Karpas-422 (cell line): ENCODE data around the gene AOC3. TPM values are rescaled to one million over a fixed set of nuclear protein-coding genes. Genes with fewer than 3 reads are reported as not detected.
"Not testable (repeated sequence)": the region's sequence is repeated elsewhere in the genome, so short reads cannot be mapped to it uniquely, and the experiment has no call there.

ENCODE experiments used
- DNase-seq: peaks from one replicate; pipeline ENCODE4 v3.0.0-alpha.2; 2015
- H2AFZ ChIP-seq: fragments of 200-600 bp; sonication (generic); 2 replicates; pipeline ENCODE4 v1.6.1; 2014; ENCODE audit warnings: antibody characterized with exemption, low read length, mixed read lengths
- H3K27ac ChIP-seq: fragments of 200-600 bp; sonication (generic); 2 replicates; pipeline ENCODE4 v1.5.1; 2014; ENCODE audit warnings: mild to moderate bottlenecking, low read length, moderate library complexity
- H3K27me3 ChIP-seq: fragments of 200-600 bp; sonication (generic); 2 replicates; pipeline ENCODE4 v1.6.1; 2014; ENCODE audit warnings: low read length, mixed read lengths
- H3K36me3 ChIP-seq: fragments of 200-600 bp; sonication (generic); 2 replicates; pipeline ENCODE4 v1.6.1; 2014; ENCODE audit warnings: low read length, mixed read lengths; ENCODE audit not compliant: insufficient read depth
- H3K4me1 ChIP-seq: fragments of 200-600 bp; sonication (generic); 2 replicates; pipeline ENCODE4 v1.6.1; 2014; ENCODE audit warnings: mild to moderate bottlenecking, low read length, mixed read lengths
- H3K4me2 ChIP-seq: fragments of 200-600 bp; sonication (generic); 2 replicates; pipeline ENCODE4 v1.6.1; 2014; ENCODE audit warnings: low read length, low read depth, mild to moderate bottlenecking; ENCODE audit not compliant: poor library complexity, severe bottlenecking
- H3K4me3 ChIP-seq: fragments of 200-600 bp; sonication (generic); 2 replicates; pipeline ENCODE4 v1.5.1; 2014; ENCODE audit warnings: mild to moderate bottlenecking, antibody characterized with exemption, low read length, mixed read lengths
- H3K79me2 ChIP-seq: fragments of 200-600 bp; sonication (generic); 2 replicates; pipeline ENCODE4 v1.6.1; 2014; ENCODE audit warnings: mild to moderate bottlenecking, low read length, mixed read lengths
- H3K9ac ChIP-seq: fragments of 200-600 bp; sonication (generic); 2 replicates; pipeline ENCODE4 v1.6.0; 2014; ENCODE audit warnings: low read length
- H3K9me2 ChIP-seq: fragments of 200-600 bp; sonication (generic), shearing (Covaris generic); replicated peaks from 2 replicates; pipeline ENCODE4 v1.6.0; 2014; ENCODE audit warnings: mild to moderate bottlenecking, low read length, moderate library complexity; ENCODE audit not compliant: insufficient read depth
- H3K9me3 ChIP-seq: fragments of 300-700, 200-600 bp; sonication (generic); 2 replicates; pipeline ENCODE4 v1.6.1; 2014; ENCODE audit warnings: low read length, mixed read lengths
- H4K20me1 ChIP-seq: fragments of 200-600 bp; sonication (generic); 2 replicates; pipeline ENCODE4 v1.6.1; 2014; ENCODE audit warnings: mild to moderate bottlenecking, antibody characterized with exemption, low read length, low read depth; ENCODE audit not compliant: insufficient read depth
- total RNA-seq: library from RNA; depleted of rRNA; stranded (reverse); fragments of >200 nt; shearing (Covaris generic); gene quantifications from 2 replicates; pipeline ENCODE4 v1.2.3, GENCODE V29; 2014; ENCODE audit warnings: low replicate concordance

Gene AOC3
- total RNA-seq, 1 experiment from 2014 or later = 0.19 TPM

DNA sequence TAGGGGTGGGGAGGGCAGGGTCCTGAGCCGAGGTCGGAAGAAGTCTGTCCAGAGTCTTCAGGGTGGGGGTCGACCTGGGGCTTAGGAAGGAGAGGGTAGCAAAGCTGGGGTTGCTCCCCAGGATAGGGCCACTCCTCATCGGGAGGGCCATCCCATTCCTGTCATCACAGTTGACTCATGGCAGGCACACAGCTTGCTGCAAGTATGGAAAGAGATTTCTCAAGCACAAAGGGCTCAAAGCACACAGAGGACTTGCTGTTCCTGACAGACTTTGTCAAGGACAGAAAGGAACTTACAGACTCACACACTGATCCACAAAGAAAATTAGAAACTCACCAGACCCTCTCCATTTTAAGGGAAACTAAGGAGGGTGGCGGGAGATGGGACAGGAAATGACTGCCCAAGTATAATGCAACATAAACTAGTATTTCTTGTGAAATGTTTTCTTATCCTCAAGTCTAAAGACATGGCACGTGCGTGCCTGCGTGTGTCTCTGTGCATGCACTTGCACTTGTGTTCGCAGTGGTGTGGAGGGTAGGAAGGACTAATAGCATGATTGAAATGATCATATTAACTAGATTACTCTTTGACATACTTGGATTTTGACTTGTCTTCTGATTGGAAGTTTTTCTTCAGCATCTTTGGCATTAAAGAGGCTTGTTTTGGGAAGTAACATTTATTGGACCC lies 4.3 kb upstream of the AOC3 start:
- Histone ChIP-seq H3K9ac (no peak overlapping the region), H3K4me2 (no peak overlapping the region), H3K4me3 (no peak overlapping the region), H3K27ac (no peak overlapping the region), H3K36me3 (peaks cover 28% of the 10 kb centered on the region), H3K4me1 (no peaks in the 10 kb centered on the region), H3K9me2 (no peaks in the 10 kb centered on the region), H4K20me1 (peaks cover 26% of the 10 kb centered on the region; the same call in 1 of the 2 replicates), H2AFZ (no peak overlapping the region), H3K79me2 (no peaks in the 10 kb centered on the region), H3K9me3 (no peaks in the 10 kb centered on the region), H3K27me3 (no peaks in the 10 kb centered on the region)
- DNase-seq = no peak

DNA sequence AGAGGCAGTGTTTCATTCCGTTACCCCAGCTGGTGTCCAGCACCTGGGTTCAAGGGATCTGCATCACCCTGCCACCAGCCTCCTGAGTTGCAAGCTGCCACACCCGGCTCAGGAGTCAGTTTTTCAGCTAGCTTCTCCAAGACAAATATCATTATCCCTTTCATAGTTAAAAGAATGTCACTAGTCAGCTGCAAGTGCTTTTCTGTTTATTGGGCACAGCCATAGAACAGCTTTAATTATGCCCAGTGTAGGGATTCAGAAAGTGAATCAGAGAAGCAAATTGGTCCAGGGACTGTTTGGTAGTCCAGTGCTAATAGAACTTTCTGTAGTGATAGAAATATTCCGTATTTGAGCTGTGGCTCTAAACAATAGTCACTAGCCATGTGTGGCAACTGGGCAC lies 2.9 kb upstream of the AOC3 start:
- Histone ChIP-seq H3K36me3 (peaks cover 22% of the 10 kb centered on the region), H3K4me3 (no peak overlapping the region), H3K9me3 (no peaks in the 10 kb centered on the region), H3K79me2 (no peaks in the 10 kb centered on the region), H3K4me1 (no peaks in the 10 kb centered on the region), H2AFZ (no peak overlapping the region), H3K27me3 (no peaks in the 10 kb centered on the region), H3K4me2 (no peak overlapping the region), H3K9me2 (no peaks in the 10 kb centered on the region), H3K9ac (no peak overlapping the region), H3K27ac (no peak overlapping the region), H4K20me1 (peaks cover 24% of the 10 kb centered on the region; the same call in 1 of the 2 replicates)
- no peak for DNase-seq

DNA sequence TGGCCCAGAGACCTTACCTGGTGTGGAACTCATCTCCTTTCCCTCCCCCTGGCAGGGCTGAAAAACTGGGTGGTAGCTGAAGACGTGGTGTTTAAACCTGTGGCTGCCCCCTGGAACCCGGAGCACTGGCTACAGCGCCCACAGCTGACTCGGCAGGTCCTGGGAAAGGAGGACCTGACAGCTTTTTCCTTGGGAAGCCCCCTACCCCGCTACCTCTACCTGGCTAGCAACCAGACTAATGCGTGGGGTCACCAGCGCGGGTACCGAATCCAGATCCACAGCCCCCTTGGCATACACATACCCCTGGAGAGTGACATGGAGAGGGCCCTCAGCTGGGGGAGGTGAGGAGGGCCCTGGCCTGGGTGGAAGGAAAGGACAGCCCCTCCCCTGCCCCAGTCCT lies 2.0 kb upstream of the AOC3 start:
- Histone ChIP-seq H2AFZ (no peak overlapping the region), H3K4me1 (no peaks in the 10 kb centered on the region), H3K4me3 (no peak overlapping the region), H3K9me3 (no peaks in the 10 kb centered on the region), H3K9ac (no peak overlapping the region), H3K79me2 (no peaks in the 10 kb centered on the region), H3K27me3 (no peaks in the 10 kb centered on the region), H3K36me3 (peaks cover 12% of the 10 kb centered on the region), H3K4me2 (no peak overlapping the region), H4K20me1 (peaks cover 16% of the 10 kb centered on the region; the same call in 1 of the 2 replicates), H3K9me2 (no peaks in the 10 kb centered on the region), H3K27ac (no peak overlapping the region)
- DNase-seq = no peak

DNA sequence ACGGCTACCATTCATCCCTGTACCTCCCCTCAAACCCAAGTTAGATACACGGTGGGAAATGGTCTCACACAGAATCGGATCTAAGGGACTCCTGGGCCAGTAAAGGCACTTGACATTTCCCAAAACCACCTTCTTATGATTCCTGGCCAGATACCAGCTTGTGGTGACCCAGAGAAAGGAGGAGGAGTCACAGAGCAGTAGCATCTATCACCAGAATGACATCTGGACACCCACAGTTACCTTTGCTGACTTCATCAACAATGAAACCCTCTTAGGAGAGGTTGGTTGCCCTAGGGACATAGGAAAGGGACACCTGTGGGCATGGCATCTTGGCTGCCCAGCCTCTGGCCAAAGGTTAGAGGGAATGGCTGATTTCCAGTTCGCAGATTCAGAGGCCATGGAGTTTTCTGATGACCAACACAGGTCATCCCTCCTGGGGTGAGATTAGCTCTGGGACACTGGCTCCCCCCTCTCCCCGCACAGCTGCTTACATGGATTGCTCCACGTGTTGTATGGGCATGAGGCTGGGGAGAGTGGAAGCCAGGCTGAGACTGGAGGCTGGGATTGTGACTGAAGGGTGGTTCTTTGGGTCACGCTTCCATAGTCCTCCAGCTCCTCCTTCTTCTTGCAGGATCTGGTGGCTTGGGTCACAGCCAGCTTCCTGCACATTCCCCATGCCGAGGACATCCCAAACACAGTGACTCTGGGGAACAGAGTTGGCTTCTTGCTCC lies 1.4 kb upstream of the AOC3 start:
- H3K4me2 ChIP-seq = no peak overlapping the region
- no peaks in the 10 kb centered on the region for H3K27me3 ChIP-seq
- H3K9me2 ChIP-seq = no peaks in the 10 kb centered on the region
- H3K36me3 ChIP-seq = peaks cover 6% of the 10 kb centered on the region; the same call in 1 of the 2 replicates
- H4K20me1 ChIP-seq = peaks cover 11% of the 10 kb centered on the region; the same call in 1 of the 2 replicates
- DNase-seq = no peak
- H2AFZ ChIP-seq = no peak overlapping the region
- no peaks in the 10 kb centered on the region for H3K79me2 ChIP-seq
- no peak overlapping the region for H3K4me3 ChIP-seq
- no peak overlapping the region for H3K9ac ChIP-seq
- H3K9me3 ChIP-seq = no peaks in the 10 kb centered on the region
- no peak overlapping the region for H3K27ac ChIP-seq
- no peaks in the 10 kb centered on the region for H3K4me1 ChIP-seq

DNA sequence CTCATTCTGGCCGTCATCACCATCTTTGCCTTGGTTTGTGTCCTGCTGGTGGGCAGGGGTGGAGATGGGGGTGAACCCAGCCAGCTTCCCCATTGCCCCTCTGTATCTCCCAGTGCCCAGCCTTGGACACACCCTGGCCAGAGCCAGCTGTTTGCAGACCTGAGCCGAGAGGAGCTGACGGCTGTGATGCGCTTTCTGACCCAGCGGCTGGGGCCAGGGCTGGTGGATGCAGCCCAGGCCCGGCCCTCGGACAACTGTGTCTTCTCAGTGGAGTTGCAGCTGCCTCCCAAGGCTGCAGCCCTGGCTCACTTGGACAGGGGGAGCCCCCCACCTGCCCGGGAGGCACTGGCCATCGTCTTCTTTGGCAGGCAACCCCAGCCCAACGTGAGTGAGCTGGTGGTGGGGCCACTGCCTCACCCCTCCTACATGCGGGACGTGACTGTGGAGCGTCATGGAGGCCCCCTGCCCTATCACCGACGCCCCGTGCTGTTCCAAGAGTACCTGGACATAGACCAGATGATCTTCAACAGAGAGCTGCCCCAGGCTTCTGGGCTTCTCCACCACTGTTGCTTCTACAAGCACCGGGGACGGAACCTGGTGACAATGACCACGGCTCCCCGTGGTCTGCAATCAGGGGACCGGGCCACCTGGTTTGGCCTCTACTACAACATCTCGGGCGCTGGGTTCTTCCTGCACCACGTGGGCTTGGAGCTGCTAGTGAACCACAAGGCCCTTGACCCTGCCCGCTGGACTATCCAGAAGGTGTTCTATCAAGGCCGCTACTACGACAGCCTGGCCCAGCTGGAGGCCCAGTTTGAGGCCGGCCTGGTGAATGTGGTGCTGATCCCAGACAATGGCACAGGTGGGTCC lies 607 bp downstream of the AOC3 start:
- not testable (repeated sequence) for H3K27me3 ChIP-seq, H3K9me3 ChIP-seq, H3K27ac ChIP-seq, H2AFZ ChIP-seq, H3K9ac ChIP-seq, H4K20me1 ChIP-seq, H3K4me3 ChIP-seq, H3K4me1 ChIP-seq, H3K4me2 ChIP-seq, H3K9me2 ChIP-seq, H3K36me3 ChIP-seq, H3K79me2 ChIP-seq, DNase-seq

DNA sequence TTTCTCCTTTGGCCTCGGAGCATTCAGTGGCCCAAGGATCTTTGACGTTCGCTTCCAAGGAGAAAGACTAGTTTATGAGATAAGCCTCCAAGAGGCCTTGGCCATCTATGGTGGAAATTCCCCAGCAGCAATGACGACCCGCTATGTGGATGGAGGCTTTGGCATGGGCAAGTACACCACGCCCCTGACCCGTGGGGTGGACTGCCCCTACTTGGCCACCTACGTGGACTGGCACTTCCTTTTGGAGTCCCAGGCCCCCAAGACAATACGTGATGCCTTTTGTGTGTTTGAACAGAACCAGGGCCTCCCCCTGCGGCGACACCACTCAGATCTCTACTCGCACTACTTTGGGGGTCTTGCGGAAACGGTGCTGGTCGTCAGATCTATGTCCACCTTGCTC lies 1.4 kb downstream of the AOC3 start:
- no peak overlapping the region for H3K9ac ChIP-seq
- H3K4me3 ChIP-seq = no peak overlapping the region
- H3K79me2 ChIP-seq = no peaks in the 10 kb centered on the region
- no peak overlapping the region for H3K4me2 ChIP-seq
- H3K9me3 ChIP-seq = no peaks in the 10 kb centered on the region
- H3K9me2 ChIP-seq = no peaks in the 10 kb centered on the region
- H4K20me1 ChIP-seq = peaks cover 4% of the 10 kb centered on the region; the same call in 1 of the 2 replicates
- H2AFZ ChIP-seq = no peak overlapping the region
- no peak overlapping the region for H3K27ac ChIP-seq
- H3K27me3 ChIP-seq = no peaks in the 10 kb centered on the region
- H3K4me1 ChIP-seq = no peaks in the 10 kb centered on the region
- H3K36me3 ChIP-seq = no peaks in the 10 kb centered on the region
- DNase-seq = no peak

DNA sequence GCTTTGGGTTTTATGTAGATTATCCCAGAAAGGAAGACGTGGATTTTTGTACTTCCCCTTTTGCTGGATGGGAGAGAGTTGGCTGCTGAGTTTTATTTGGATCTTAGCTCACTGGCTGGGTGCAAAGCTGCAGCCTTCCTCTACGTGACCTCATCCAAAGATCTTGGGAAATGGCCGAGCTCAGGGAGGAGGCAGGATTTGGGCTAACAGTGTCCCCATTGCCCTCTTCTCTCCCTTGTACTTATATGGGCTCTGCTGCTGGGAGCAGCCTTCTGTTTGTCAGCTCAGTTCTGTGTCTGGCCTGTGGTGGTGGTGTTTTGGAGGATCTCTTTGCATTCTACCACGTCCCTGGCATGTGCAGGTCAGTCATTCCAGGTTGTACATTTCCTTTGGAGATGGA lies 2.0 kb downstream of the AOC3 start:
- no peak for DNase-seq
- Histone ChIP-seq H3K27ac (no peak overlapping the region), H3K9me3 (no peaks in the 10 kb centered on the region), H3K4me3 (no peak overlapping the region), H3K79me2 (no peaks in the 10 kb centered on the region), H3K9me2 (no peaks in the 10 kb centered on the region), H3K4me2 (no peak overlapping the region), H3K27me3 (no peaks in the 10 kb centered on the region), H2AFZ (no peak overlapping the region), H3K9ac (no peak overlapping the region), H4K20me1 (peaks cover 4% of the 10 kb centered on the region; the same call in 1 of the 2 replicates), H3K4me1 (no peaks in the 10 kb centered on the region), H3K36me3 (no peaks in the 10 kb centered on the region)

DNA sequence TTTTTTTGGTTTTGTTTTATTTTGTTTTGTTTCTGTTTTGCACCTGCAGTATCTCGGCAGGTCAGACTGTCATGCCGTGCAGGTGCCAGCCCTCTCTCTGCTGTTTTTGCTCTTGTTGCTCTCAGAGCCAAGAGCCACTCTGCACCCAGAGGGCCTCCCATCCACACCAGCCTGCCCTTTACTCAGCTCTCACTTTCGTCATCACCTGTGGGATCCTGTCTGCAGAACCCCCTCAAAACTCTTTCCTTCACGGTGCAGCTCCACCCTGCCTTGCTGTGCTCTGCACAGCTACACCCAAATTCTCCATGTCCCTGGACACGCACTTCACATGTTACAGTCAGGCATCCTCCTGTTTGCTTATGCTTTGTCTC lies 2.6 kb downstream of the AOC3 start:
- Histone ChIP-seq H3K27ac (no peak overlapping the region), H3K4me3 (no peak overlapping the region), H3K9me3 (no peaks in the 10 kb centered on the region), H3K79me2 (no peaks in the 10 kb centered on the region), H2AFZ (no peak overlapping the region), H3K4me1 (no peaks in the 10 kb centered on the region), H4K20me1 (peaks cover 4% of the 10 kb centered on the region; the same call in 1 of the 2 replicates), H3K4me2 (no peak overlapping the region), H3K9ac (no peak overlapping the region), H3K27me3 (no peaks in the 10 kb centered on the region), H3K9me2 (no peaks in the 10 kb centered on the region), H3K36me3 (no peaks in the 10 kb centered on the region)
- no peak for DNase-seq
